Measurements from ENCODE around the gene CDH24. TPM values are rescaled to one million over a fixed set of nuclear protein-coding genes. Genes with fewer than 3 reads are reported as not detected.

CDH24 gene
- total and polyA plus RNA-seq, 10 of the 15 experiments (the other 5 are each of a cell fraction or from before 2014, with no cell fraction given), result 0.10 to 1.5 (median 0.45) TPM; not detected in 2

GRCh38 chr14:23071244-23071920, 14.1 kb upstream of the CDH24 start (continued):
- TF ChIP-seq, protein P1, sequence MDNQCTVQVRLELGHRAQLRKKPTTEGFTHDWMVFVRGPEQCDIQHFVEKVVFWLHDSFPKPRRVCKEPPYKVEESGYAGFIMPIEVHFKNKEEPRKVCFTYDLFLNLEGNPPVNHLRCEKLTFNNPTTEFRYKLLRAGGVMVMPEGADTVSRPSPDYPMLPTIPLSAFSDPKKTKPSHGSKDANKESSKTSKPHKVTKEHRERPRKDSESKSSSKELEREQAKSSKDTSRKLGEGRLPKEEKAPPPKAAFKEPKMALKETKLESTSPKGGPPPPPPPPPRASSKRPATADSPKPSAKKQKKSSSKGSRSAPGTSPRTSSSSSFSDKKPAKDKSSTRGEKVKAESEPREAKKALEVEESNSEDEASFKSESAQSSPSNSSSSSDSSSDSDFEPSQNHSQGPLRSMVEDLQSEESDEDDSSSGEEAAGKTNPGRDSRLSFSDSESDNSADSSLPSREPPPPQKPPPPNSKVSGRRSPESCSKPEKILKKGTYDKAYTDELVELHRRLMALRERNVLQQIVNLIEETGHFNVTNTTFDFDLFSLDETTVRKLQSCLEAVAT (IDR thresholded peaks at IDR 0.05), result peak; percentile 58; the same call in 1 of the 2 replicates
- TF ChIP-seq HDAC6 (IDR thresholded peaks at IDR 0.05; ENCODE audit: unreplicated experiment) (no peak), KDM1A (IDR thresholded peaks at IDR 0.05; ENCODE audit: borderline replicate concordance) (no peak), ZNF274 (IDR thresholded peaks at IDR 0.05; ENCODE audit: insufficient read depth, insufficient read length) (no peak), BHLHE40 (IDR thresholded peaks at IDR 0.05; ENCODE audit: borderline replicate concordance in 1 of 2, low read depth in 2 of 2, low read length in 1 of 2) (no peak), CHD2 (IDR thresholded peaks at IDR 0.05; ENCODE audit: borderline replicate concordance, low read depth, low read length) (peak; percentile 50; the same call in 1 of the 2 replicates), SPI1 (IDR thresholded peaks at IDR 0.05; ENCODE audit: borderline replicate concordance, insufficient read depth, low read depth, low read length) (no peak), PBX3 (IDR thresholded peaks at IDR 0.05; ENCODE audit: insufficient replicate concordance, low read depth, low read length) (no peak), ESRRA (IDR thresholded peaks at IDR 0.05; ENCODE audit: low read length) (no peak), CREM (IDR thresholded peaks at IDR 0.05; ENCODE audit: low read depth) (no peak), TCF3 (IDR thresholded peaks at IDR 0.05; ENCODE audit: borderline replicate concordance, insufficient read depth, low read depth, low read length) (no peak), BCL3 (IDR thresholded peaks at IDR 0.05; ENCODE audit: borderline replicate concordance, insufficient read depth, low read depth, low read length, poor library complexity, severe bottlenecking) (peak; percentile 19), GABPA (IDR thresholded peaks at IDR 0.05; ENCODE audit: low read depth) (no peak), RELA (IDR thresholded peaks at IDR 0.05; ENCODE audit: borderline replicate concordance, partially characterized antibody) (peak; percentile 14), BACH1 (IDR thresholded peaks at IDR 0.05; ENCODE audit: borderline replicate concordance) (peak; percentile 43; the same call in 1 of the 2 replicates)
- TF ChIP-seq, protein P2, sequence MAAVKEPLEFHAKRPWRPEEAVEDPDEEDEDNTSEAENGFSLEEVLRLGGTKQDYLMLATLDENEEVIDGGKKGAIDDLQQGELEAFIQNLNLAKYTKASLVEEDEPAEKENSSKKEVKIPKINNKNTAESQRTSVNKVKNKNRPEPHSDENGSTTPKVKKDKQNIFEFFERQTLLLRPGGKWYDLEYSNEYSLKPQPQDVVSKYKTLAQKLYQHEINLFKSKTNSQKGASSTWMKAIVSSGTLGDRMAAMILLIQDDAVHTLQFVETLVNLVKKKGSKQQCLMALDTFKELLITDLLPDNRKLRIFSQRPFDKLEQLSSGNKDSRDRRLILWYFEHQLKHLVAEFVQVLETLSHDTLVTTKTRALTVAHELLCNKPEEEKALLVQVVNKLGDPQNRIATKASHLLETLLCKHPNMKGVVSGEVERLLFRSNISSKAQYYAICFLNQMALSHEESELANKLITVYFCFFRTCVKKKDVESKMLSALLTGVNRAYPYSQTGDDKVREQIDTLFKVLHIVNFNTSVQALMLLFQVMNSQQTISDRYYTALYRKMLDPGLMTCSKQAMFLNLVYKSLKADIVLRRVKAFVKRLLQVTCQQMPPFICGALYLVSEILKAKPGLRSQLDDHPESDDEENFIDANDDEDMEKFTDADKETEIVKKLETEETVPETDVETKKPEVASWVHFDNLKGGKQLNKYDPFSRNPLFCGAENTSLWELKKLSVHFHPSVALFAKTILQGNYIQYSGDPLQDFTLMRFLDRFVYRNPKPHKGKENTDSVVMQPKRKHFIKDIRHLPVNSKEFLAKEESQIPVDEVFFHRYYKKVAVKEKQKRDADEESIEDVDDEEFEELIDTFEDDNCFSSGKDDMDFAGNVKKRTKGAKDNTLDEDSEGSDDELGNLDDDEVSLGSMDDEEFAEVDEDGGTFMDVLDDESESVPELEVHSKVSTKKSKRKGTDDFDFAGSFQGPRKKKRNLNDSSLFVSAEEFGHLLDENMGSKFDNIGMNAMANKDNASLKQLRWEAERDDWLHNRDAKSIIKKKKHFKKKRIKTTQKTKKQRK (IDR thresholded peaks at IDR 0.05; ENCODE audit: low read depth, low read length), result no peak
- TF ChIP-seq, protein P3, sequence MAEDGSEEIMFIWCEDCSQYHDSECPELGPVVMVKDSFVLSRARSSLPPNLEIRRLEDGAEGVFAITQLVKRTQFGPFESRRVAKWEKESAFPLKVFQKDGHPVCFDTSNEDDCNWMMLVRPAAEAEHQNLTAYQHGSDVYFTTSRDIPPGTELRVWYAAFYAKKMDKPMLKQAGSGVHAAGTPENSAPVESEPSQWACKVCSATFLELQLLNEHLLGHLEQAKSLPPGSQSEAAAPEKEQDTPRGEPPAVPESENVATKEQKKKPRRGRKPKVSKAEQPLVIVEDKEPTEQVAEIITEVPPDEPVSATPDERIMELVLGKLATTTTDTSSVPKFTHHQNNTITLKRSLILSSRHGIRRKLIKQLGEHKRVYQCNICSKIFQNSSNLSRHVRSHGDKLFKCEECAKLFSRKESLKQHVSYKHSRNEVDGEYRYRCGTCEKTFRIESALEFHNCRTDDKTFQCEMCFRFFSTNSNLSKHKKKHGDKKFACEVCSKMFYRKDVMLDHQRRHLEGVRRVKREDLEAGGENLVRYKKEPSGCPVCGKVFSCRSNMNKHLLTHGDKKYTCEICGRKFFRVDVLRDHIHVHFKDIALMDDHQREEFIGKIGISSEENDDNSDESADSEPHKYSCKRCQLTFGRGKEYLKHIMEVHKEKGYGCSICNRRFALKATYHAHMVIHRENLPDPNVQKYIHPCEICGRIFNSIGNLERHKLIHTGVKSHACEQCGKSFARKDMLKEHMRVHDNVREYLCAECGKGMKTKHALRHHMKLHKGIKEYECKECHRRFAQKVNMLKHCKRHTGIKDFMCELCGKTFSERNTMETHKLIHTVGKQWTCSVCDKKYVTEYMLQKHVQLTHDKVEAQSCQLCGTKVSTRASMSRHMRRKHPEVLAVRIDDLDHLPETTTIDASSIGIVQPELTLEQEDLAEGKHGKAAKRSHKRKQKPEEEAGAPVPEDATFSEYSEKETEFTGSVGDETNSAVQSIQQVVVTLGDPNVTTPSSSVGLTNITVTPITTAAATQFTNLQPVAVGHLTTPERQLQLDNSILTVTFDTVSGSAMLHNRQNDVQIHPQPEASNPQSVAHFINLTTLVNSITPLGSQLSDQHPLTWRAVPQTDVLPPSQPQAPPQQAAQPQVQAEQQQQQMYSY (CRISPR knock-in tag; IDR thresholded peaks at IDR 0.05), result no peak
